DMS 273 (cell line): ENCODE measurements around the gene PTCD3.

Experiments
- DNase-seq: peaks from one replicate; lab custom pipeline; 2025; ENCODE audit not compliant: unreplicated experiment; lab: John Stamatoyannopoulos, UW

Gene PTCD3

GRCh38 chr2:86105969-86106945 is at the start of gene PTCD3:
Gene PTCD3, plus strand, starts transcription at chr2:86106235. Its CDS starts 13 bp downstream, at chr2:86106248.
- peak; percentile 98 for DNase-seq

- no peak for DNase-seq
Measured at GRCh38 chr2:86056590-86057331, 49.3 kb upstream of the PTCD3 start.

GRCh38 chr2:86062043-86062442 is 44.0 kb upstream of the PTCD3 start:
- no peak for DNase-seq

- DNase-seq = no peak
Measured at GRCh38 chr2:86064006-86064405, 42.0 kb upstream of the PTCD3 start.

DNA sequence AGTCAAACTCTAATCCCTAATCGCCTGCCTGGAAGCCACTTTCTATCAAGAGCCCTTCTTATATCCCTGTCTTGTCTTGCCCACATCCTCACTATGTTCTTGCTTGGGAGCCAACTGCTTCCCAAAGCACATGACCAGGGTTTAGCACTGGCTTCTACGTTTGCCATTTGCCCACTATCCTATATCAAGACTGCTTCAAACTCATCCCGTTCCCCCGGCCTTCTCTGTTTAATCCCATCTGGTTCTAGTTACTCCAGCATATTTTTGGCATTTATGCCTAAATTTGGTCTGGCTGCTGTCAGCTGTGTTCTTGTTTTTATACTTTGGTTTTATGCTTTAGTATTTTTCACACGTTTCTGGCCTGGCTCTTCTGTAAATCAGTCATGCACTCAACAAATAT is 40.5 kb upstream of the PTCD3 start:
- no peak for DNase-seq

GRCh38 chr2:86066007-86066578 is 39.9 kb upstream of the PTCD3 start:
- DNase-seq = no peak

DNA sequence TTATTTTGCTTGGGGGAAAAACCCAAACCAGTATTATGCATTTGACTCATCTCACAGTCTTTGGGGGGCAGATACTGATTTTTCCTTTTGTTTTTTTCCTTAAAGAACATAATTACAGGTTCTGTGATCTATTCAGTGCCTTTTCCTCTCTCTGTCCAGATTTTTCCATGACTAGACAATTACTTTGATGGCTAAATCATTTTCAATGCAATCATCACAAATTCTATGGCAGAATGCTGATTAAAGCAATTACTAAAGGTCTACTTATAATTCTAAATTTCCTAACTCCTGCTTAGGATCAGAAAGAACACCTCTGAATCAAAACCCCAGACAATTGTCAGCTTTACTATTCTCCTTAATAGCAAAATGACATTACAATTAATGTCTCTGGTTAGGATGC is 39.1 kb upstream of the PTCD3 start:
- no peak for DNase-seq

DNA sequence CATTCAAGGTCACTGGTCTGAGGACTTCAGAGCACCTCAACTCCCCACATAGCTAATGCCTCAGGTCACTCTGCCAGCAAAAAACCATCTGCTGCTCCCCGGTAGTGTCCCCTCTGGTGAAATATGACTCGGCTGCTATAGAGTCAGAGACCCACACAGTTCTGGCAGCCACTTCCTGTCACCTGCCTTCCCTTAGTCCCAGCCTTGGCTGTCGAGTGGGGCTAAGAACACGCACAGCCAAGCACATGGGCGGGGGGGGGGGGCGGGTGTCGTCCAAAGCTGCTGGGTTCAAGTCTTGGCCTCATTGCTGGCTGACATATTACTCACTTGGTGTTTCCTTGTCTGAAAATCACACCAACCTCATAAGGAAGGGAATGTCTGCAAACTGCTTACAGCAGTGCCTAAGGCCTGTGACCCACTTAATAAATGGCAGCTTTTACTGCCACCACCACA is 37.9 kb upstream of the PTCD3 start:
- no peak for DNase-seq

GRCh38 chr2:86068648-86069047 is 37.4 kb upstream of the PTCD3 start:
- DNase-seq = no peak

DNA sequence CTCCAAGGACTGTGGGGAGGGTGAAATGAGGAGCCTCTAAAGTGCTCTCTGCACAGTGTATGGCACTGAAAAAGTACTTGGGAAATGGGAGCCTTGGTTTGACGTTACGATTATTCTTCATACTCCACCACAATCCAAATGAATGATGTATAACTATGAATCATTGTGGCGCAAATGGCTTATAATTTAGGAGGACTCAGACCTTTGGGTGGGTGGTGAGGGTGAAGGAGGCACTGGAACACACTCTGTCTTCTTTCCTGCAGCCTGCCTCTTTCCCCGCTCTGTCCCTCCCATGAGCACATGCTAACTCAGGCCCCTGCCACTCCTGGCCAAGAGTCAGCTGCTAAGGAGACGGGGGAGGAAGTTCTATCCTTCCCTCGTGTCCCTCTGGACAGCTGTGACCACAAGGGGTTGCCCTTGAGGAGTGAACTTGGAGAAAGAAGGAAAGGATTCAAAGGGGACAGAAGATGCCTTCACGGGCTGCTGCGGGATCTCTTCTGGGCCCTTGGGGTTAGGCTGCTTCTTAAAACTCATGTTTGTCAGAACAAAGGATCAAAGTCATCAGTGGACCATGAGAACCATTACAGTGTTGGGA is 36.8 kb upstream of the PTCD3 start:
- no peak for DNase-seq

- no peak for DNase-seq
Measured at GRCh38 chr2:86069783-86070339, 36.2 kb upstream of the PTCD3 start.

DNA sequence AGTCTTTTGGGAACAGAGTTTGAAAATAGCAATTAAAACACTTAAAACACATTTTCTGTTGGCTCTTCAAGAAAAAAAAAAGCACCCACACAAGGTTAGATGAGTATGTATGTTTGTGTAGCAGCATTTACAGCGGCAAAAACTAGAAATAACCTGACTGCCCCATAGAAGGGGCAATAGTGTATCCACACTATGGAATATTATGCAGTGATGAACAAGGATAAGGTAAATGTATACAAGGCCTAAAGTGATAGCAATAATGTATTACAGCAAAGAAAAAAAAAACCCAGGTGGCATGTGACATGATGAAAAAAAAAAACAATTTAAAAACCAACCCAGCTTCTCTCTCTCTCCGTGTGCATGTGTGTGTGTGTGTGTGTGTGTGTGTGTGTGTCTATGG is 35.2 kb upstream of the PTCD3 start:
- no peak for DNase-seq

DNA sequence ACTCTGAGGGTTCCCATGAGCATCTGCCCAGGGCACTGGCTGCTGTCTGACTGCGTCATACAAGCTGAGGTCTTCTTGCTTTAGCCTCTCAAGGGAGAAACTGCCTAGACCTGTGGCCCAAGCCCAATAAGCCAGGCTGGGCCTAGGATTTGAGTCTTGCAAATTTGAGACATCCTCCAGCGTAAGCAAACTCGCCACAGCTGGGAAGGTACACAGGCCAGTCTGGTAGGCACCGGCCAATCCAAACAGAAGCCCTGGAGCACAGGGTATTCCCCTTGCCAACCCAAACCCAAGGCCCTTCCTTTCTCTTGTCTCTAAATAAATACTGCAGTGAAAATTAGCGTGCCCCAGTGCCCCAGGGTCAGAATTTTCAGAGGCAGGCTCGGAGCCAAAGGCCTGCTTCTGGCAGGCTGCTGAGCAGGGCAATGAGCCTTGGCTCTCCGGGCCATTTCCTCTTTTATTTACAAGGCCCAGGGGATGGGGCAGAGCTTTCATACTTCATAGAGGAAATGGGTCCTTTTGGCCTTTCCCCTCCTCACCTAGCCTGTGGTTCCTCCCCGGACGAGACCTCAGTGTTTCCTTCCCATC is 33.7 kb upstream of the PTCD3 start:
- DNase-seq = peak; percentile 20

- no peak for DNase-seq
Measured at GRCh38 chr2:86073225-86073624, 32.8 kb upstream of the PTCD3 start.

- DNase-seq = no peak
Measured at GRCh38 chr2:86074256-86074655, 31.8 kb upstream of the PTCD3 start.

DNA sequence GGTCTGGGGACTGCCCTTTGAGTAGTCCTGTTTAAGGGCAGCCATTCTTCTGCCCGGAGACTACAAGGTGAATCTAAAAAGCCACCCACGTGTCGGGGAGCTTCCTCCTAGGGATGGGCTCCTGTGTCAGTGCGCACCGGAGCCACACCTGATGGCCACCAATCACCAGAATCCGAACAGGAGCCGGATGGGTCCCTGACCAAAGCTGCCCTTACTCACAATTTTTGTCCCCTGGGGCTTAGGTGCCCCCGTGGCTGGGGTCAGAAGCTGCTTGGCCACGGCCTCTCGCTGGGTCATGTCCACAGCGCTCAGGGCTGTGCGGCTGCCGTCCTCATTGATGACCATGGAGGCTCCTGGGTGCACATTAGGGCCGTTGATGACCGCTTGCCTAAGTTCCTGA is 31.2 kb upstream of the PTCD3 start:
- DNase-seq = no peak

DNA sequence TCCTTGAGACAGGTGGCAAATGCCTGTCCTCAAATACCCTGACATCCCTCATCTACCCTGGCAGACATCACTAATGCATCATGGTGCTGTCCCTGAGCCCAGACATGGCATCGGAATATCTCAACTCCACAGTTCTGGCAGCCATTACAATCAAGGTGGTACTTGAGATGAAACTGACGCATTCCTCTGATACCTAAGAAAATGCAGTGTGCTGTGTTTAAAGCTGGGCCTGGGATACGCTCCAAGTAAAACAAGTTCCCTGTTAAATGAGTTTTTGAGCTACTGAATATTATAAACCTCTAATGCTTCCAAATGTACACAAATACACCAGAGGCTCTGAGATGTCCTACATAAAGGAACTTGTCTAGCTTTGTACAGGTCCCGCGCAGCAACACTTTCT is 30.1 kb upstream of the PTCD3 start:
- DNase-seq = no peak

DNA sequence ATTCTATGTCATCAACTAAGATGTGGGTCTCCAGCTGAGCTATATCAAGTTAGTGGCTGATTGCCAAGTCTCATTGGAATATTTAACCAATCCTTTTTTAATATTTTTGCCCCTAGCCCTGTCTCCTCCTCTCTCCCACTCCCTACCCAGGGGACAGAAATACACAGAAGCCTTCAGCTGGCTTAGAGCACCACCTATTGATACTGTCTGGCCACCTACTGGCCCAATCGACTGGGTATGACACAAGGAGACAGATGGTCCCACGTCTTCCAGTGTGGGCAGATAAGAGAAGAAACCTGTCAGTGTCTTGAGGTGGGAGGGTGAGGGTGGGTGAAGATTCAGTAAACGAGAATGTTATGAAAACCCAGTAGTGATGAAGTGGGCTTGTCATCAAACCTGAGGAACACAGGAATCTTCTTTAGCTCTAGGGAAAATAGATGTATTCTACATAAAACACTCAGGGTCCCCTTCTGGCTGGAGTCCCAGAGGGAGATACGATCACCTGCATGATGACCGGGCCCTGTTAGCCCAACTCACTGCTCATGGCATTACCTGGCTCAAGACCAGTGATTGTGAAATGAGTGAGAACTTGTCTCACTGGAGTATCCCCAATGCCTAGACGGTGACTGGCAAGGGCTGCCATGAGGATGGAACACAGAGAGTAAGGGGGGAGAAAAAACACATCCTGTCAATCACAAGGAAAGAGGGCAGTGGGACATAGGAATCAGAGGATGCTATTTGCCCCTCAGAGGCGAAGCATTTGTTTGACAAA is 27.1 kb upstream of the PTCD3 start:
- peak; percentile 63 for DNase-seq

DNA sequence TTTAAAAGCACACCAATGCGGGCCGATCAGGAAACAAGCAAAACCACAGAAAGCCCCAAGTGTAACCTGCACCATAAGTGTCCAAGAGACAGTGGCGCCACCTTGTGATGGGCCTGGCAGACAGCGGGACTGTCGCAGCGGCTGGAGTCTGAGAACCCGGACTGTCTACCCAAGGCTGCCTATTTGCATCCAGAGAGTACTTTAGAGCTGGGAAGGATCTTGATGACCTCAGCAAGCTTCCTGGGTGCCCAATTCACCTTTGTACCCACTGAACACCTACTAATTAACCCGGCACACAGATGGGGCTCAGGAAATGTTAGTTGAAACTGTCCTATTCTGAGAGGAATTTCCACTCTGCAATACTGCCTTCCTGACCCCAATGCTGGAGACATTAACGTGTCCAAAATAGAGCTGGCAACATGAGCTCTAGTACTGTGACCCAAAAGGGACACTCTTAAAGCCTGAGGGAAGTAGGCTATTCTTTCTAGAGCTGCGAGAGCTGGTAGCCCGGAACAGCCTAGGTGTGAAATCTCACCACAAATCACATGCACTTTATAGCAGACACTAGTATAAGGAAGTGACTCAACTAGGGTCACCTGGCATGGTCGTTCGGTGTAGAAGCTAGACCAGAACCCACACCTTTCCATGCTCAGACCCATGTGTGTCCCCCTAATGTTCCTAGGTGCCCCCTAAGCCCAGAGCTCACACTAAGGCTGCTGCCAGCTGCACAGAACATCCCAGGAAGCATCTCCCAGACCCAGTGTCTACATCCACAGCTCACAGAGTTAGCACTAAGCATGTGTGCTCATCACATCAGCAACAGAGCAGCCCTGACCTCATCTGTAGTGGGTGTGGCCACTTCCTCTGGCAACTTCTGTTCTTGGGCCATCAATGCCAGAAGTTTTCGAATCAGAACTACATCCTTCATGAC is 25.8 kb upstream of the PTCD3 start:
- DNase-seq = peak; percentile 81
